Measurements from ENCODE around the gene TMEM245.

- TF ChIP-seq EZH2 (IDR thresholded peaks at IDR 0.05; ENCODE audit: borderline replicate concordance, low read depth, low read length, poor library complexity, severe bottlenecking): no peak
- no peak for TF ChIP-seq CTCF (conservative IDR thresholded peaks at IDR 0.05; ENCODE audit: low read depth, low read length)
Observed at GRCh38 chr9:109086221-109086620, 33.5 kb downstream of the TMEM245 start.
